ENCODE data around the gene GLI3.
A peak's percentile ranks its signal among the peaks of the same experiment; 100 is the strongest.

The GLI3 gene

GRCh38 chr7:42099470-42100155 is 137.4 kb downstream of the GLI3 start:
- DNase-seq, result no peak

- DNase-seq, result no peak
These were observed 137.9 kb downstream of the GLI3 start for GRCh38 chr7:42099066-42099465.

GRCh38 chr7:42097752-42098151 is 139.3 kb downstream of the GLI3 start:
- no peak for DNase-seq

- DNase-seq, result no peak
These were observed 140.1 kb downstream of the GLI3 start for GRCh38 chr7:42096681-42097561.

- DNase-seq, result no peak
These were observed 140.7 kb downstream of the GLI3 start for GRCh38 chr7:42096268-42096667.

GRCh38 chr7:42095791-42096190 is 141.2 kb downstream of the GLI3 start:
- no peak for DNase-seq

GRCh38 chr7:42093349-42093905 is 143.6 kb downstream of the GLI3 start:
- DNase-seq, result no peak

GRCh38 chr7:42091461-42092291 is 145.3 kb downstream of the GLI3 start:
- peak; percentile 7 for DNase-seq

- DNase-seq, result no peak
These were observed 146.2 kb downstream of the GLI3 start for GRCh38 chr7:42090806-42091205.

- no peak for DNase-seq
These were observed 147.0 kb downstream of the GLI3 start for GRCh38 chr7:42090056-42090455.

GRCh38 chr7:42087616-42088015 is 149.4 kb downstream of the GLI3 start:
- no peak for DNase-seq

- DNase-seq, result no peak
These were observed 151.5 kb downstream of the GLI3 start for GRCh38 chr7:42085531-42085930.

GRCh38 chr7:42084263-42084662 is 152.7 kb downstream of the GLI3 start:
- no peak for DNase-seq

GRCh38 chr7:42083284-42083683 is 153.7 kb downstream of the GLI3 start:
- DNase-seq, result no peak

GRCh38 chr7:42082144-42082543 is 154.9 kb downstream of the GLI3 start:
- no peak for DNase-seq

- no peak for DNase-seq
These were observed 155.3 kb downstream of the GLI3 start for GRCh38 chr7:42081671-42082070.

- no peak for DNase-seq
These were observed 156.0 kb downstream of the GLI3 start for GRCh38 chr7:42080841-42081586.

- DNase-seq, result no peak
These were observed 159.5 kb downstream of the GLI3 start for GRCh38 chr7:42077271-42078135.

GRCh38 chr7:42076870-42077269 is 160.1 kb downstream of the GLI3 start:
- no peak for DNase-seq

GRCh38 chr7:42075418-42075817 is 161.6 kb downstream of the GLI3 start:
- no peak for DNase-seq

GRCh38 chr7:42074076-42074475 is 162.9 kb downstream of the GLI3 start:
- no peak for DNase-seq

Data from NCI-H774 (cell line).